Muscle of leg (tissue), 11 donors: ENCODE measurements around the gene MOB4. TPM values are rescaled to one million over a fixed set of nuclear protein-coding genes. Genes with fewer than 3 reads are reported as not detected.
"Not testable (repeated sequence)": the region's sequence is repeated elsewhere in the genome, so short reads cannot be mapped to it uniquely, and the experiment has no call there.

Experiments used
- DNase-seq: peaks from one replicate; pipeline ENCODE4 v3.0.0; 2013
- H3K27ac ChIP-seq: one replicate; pipeline ENCODE4 v1.5.1; 2013; ENCODE audit warnings: mild to moderate bottlenecking, low read length, control low read depth
- H3K27me3 ChIP-seq: one replicate; pipeline ENCODE4 v1.6.1; 2013; ENCODE audit warnings: low read length; ENCODE audit not compliant: control insufficient read depth, insufficient read depth
- H3K36me3 ChIP-seq: one replicate; pipeline ENCODE4 v1.6.1; 2013; ENCODE audit warnings: low read length; ENCODE audit not compliant: control insufficient read depth, insufficient read depth
- H3K4me1 ChIP-seq: one replicate; pipeline ENCODE4 v1.6.1; 2013; ENCODE audit warnings: low read length; ENCODE audit not compliant: control insufficient read depth, insufficient read depth
- H3K4me3 ChIP-seq: one replicate; pipeline ENCODE4 v1.5.1; 2013; ENCODE audit warnings: low read length, control low read depth
- H3K9me3 ChIP-seq: replicated peaks from 2 replicates; pipeline ENCODE4 v1.6.1; 2013; ENCODE audit warnings: low read depth, low read length; ENCODE audit not compliant: control insufficient read depth
- WGBS: methylation state at CpG from one replicate; pipeline ENCODE4 v1.1.5; 2013; ENCODE audit warnings: missing lambda C conversion rate; ENCODE audit not compliant: insufficient coverage; 5-methylcytosine and 5-hydroxymethylcytosine counted together
- polyA plus RNA-seq, 8 donors: library from polyadenylated mRNA; unstranded; fragments of 120-200 nt; gene quantifications; one replicate each; pipeline versions ENCODE4 v1.2.1 to v1.2.3, GENCODE V29; 2013; ENCODE audit warnings: inconsistent platforms in 1 of 8, low replicate concordance in 1 of 8; ENCODE audit not compliant: insufficient read length in 8 of 8, insufficient read depth in 1 of 8
- total RNA-seq: library from RNA; stranded (reverse); fragments of 120-200 nt; gene quantifications from one replicate; pipeline ENCODE4 v1.2.4, GENCODE V29; 2013

The MOB4 gene
- total and polyA plus RNA-seq, 9 donors = 34.9 to 45.1 (median 39.5) TPM

GRCh38 chr2:197577446-197577845 is 61.6 kb downstream of the MOB4 start:
- H3K36me3 ChIP-seq = peaks cover 5% of the 10 kb centered on the region
- no peak overlapping the region for H3K27ac ChIP-seq
- no peak for DNase-seq
- no peaks in the 10 kb centered on the region for H3K27me3 ChIP-seq
- H3K4me1 ChIP-seq = peaks cover 2% of the 10 kb centered on the region
- H3K9me3 ChIP-seq = peaks cover 4% of the 10 kb centered on the region
- H3K4me3 ChIP-seq = no peak overlapping the region
- WGBS = 67% methylated on average over 4 of the region's 4 CpGs

- H3K9me3 ChIP-seq, H3K27ac ChIP-seq, DNase-seq, H3K36me3 ChIP-seq, H3K4me3 ChIP-seq, H3K4me1 ChIP-seq, H3K27me3 ChIP-seq: not testable (repeated sequence)
- 71% methylated on average over 2 of the region's 2 CpGs for WGBS
Measured at GRCh38 chr2:197578294-197578693, 62.4 kb downstream of the MOB4 start.

GRCh38 chr2:197580166-197580565 is 64.3 kb downstream of the MOB4 start:
- 92% methylated on average over 2 of the region's 3 CpGs for WGBS
- H3K4me3 ChIP-seq, DNase-seq, H3K9me3 ChIP-seq, H3K36me3 ChIP-seq, H3K27me3 ChIP-seq, H3K4me1 ChIP-seq, H3K27ac ChIP-seq: not testable (repeated sequence)

- H3K4me3 ChIP-seq, H3K27me3 ChIP-seq, DNase-seq, H3K4me1 ChIP-seq, H3K9me3 ChIP-seq, H3K27ac ChIP-seq: not testable (repeated sequence)
- 100% methylated on average over 1 of the region's 7 CpGs for WGBS
- peaks cover 15% of the 10 kb centered on the region for H3K36me3 ChIP-seq
Measured at GRCh38 chr2:197587255-197587654, 71.4 kb downstream of the MOB4 start.

GRCh38 chr2:197591339-197592072 is 75.6 kb downstream of the MOB4 start:
- Histone ChIP-seq H3K9me3 (no peaks in the 10 kb centered on the region), H3K27me3 (no peaks in the 10 kb centered on the region), H3K36me3 (peaks cover 18% of the 10 kb centered on the region), H3K4me3 (no peak overlapping the region), H3K4me1 (no peaks in the 10 kb centered on the region), H3K27ac (no peak overlapping the region)
- WGBS = 99% methylated on average over 25 of the region's 32 CpGs
- no peak for DNase-seq

- peaks cover 8% of the 10 kb centered on the region for H3K36me3 ChIP-seq
- WGBS = no CpG with 5 or more reads among the region's 1 CpG
Measured at GRCh38 chr2:197596766-197597165, 80.9 kb downstream of the MOB4 start.

GRCh38 chr2:197597166-197597565 is 81.3 kb downstream of the MOB4 start:
- H3K4me3 ChIP-seq = no peak overlapping the region
- no peaks in the 10 kb centered on the region for H3K9me3 ChIP-seq
- peaks cover 2% of the 10 kb centered on the region for H3K4me1 ChIP-seq
- H3K36me3 ChIP-seq = peaks cover 6% of the 10 kb centered on the region
- no CpG with 5 or more reads among the region's 4 CpGs for WGBS
- H3K27me3 ChIP-seq = no peaks in the 10 kb centered on the region
- peak; percentile 23 for DNase-seq
- H3K27ac ChIP-seq = peak overlapping the region; percentile 75

More at GRCh38 chr2:197596766-197597165, 80.9 kb downstream of the MOB4 start:
- peak; percentile 92 for DNase-seq
- Histone ChIP-seq H3K4me1 (peaks cover 2% of the 10 kb centered on the region), H3K27me3 (no peaks in the 10 kb centered on the region), H3K4me3 (no peak overlapping the region), H3K9me3 (no peaks in the 10 kb centered on the region), H3K27ac (peak overlapping the region; percentile 78)

GRCh38 chr2:197598450-197598849 is 82.6 kb downstream of the MOB4 start:
- Histone ChIP-seq H3K9me3 (no peaks in the 10 kb centered on the region), H3K27ac (no peak overlapping the region), H3K4me3 (no peak overlapping the region), H3K4me1 (peaks cover 2% of the 10 kb centered on the region), H3K27me3 (no peaks in the 10 kb centered on the region), H3K36me3 (peaks cover 6% of the 10 kb centered on the region)
- DNase-seq = no peak
- WGBS = 100% methylated on average over 2 of the region's 5 CpGs

- DNase-seq = no peak
- Histone ChIP-seq H3K36me3 (peaks cover 3% of the 10 kb centered on the region), H3K27ac (no peak overlapping the region), H3K4me3 (no peak overlapping the region), H3K4me1 (peaks cover 2% of the 10 kb centered on the region), H3K27me3 (no peaks in the 10 kb centered on the region), H3K9me3 (no peaks in the 10 kb centered on the region)
- 80% methylated on average over 2 of the region's 11 CpGs for WGBS
Measured at GRCh38 chr2:197599285-197599965, 83.6 kb downstream of the MOB4 start.

GRCh38 chr2:197600306-197600705 is 84.4 kb downstream of the MOB4 start:
- Histone ChIP-seq H3K27me3 (no peaks in the 10 kb centered on the region), H3K9me3 (no peaks in the 10 kb centered on the region), H3K4me1 (peaks cover 2% of the 10 kb centered on the region), H3K36me3 (peaks cover 2% of the 10 kb centered on the region), H3K27ac (no peak overlapping the region), H3K4me3 (no peak overlapping the region)
- WGBS = 83% methylated on average over 1 of the region's 5 CpGs
- no peak for DNase-seq
